Right lobe of liver (tissue), 6 donors: ENCODE results near the gene GTF3C1. TPM values are rescaled to one million over a fixed set of nuclear protein-coding genes. Genes with fewer than 3 reads are reported as not detected.
A peak's percentile ranks its signal among the peaks of the same experiment; 100 is the strongest.

Experiments used
- ATAC-seq, 4 donors: fragments of 200-7000 bp; cut with Tn5 transposase; one replicate each; pipeline ENCODE4 v1.9.1; 2020; ENCODE audit warnings: mild to moderate bottlenecking in 4 of 4, moderate library complexity in 4 of 4
- DNase-seq, 3 donors: peaks; one replicate each; pipeline ENCODE4 v3.0.0-alpha.2; 2020
- H3K27ac ChIP-seq, 3 donors: fragments of 200-600 bp; one replicate each; pipeline ENCODE4 v1.8.0; 2022
- H3K27me3 ChIP-seq, 2 donors: fragments of 200-600 bp; one replicate each; pipeline ENCODE4 v1.8.0; 2022
- H3K36me3 ChIP-seq, 4 donors: fragments of 200-600 bp; sonication (generic) in 1 of 4; one replicate each; pipeline versions ENCODE4 v1.5.1 to v1.8.0; 2017 to 2022; ENCODE audit warnings: control low read depth in 1 of 4
- H3K4me1 ChIP-seq, 4 donors: fragments of 200-600 bp; sonication (generic) in 1 of 4; one replicate each; pipeline versions ENCODE4 v1.5.1 to v1.8.0; 2017 to 2022; ENCODE audit warnings: control low read depth in 1 of 4
- H3K4me3 ChIP-seq, 3 donors: fragments of 200-600 bp; one replicate each; pipeline ENCODE4 v1.8.0; 2022
- H3K9me3 ChIP-seq, 4 donors: fragments of 200-600 bp; sonication (generic) in 1 of 4; one replicate each; pipeline versions ENCODE4 v1.5.1 to v1.8.0; 2017 to 2022; ENCODE audit warnings: control low read depth in 1 of 4
- CTCF ChIP-seq, 4 donors: fragments of 200-600 bp in 3 of 4; fragments of 450-650 bp in 1 of 4; IDR thresholded peaks; one replicate each; pipeline versions ENCODE4 v1.5.1 to v1.8.0; 2016 to 2022; ENCODE audit warnings: antibody characterized with exemption in 4 of 4, mild to moderate bottlenecking in 2 of 4
- POLR2A ChIP-seq: fragments of 450-650 bp; IDR thresholded peaks from one replicate; pipeline ENCODE4 v1.6.1; 2017; ENCODE audit warnings: antibody characterized with exemption, mild to moderate bottlenecking
- WGBS: methylation state at CpG from one replicate; pipeline ENCODE4 v1.1.6; 2018; ENCODE audit warnings: low coverage, low lambda C conversion rate; ENCODE audit not compliant: insufficient coverage; ENCODE audit errors: missing lambda C conversion rate; 5-methylcytosine and 5-hydroxymethylcytosine counted together
- intact Hi-C, 2 donors: fragments of 100-400 bp; cut with DNase I; formaldehyde crosslinking; loops; one replicate each; pipeline versions ENCODE4 v1.11.2 to v1.14.1; 2022
- total RNA-seq, 6 experiments: library from RNA; depleted of rRNA in 2 of 6; stranded (reverse); fragments of >200 nt in 2 of 6; fragmentation: NEBNext Ultra II Directional in 3 of 6; extraction: Animal tissue kit (Norgen Biotek cat#: 25700) in 3 of 6; gene quantifications; one replicate each; pipeline versions ENCODE4 v1.1.0 to v1.2.4, GENCODE V29; 2016 to 2023
- donor health status: DM: no; HTN: yes; CAD: no.
- donor health status: DM: no; HTN: no; CAD: no.
- donor health status: DM: no; HTN: no; CAD: no.
- donor health status: DM: no; HTN: yes; CAD: no.
- donor health status: DM: no; HTN: yes; CAD: no.

The GTF3C1 gene
- total RNA-seq, 6 experiments from 2014 or later = 25.3 to 53.3 (median 26.9) TPM

GRCh38 chr16:27462200-27462845 lies 87.4 kb downstream of the GTF3C1 start:
- Histone ChIP-seq H3K9me3 (no peaks in the 10 kb centered on the region), H3K4me1 (no peaks in the 10 kb centered on the region), H3K36me3 (peaks cover 0 to 66% (median 11%) of the 10 kb centered on the region in 4 donors), H3K4me3 (no peak overlapping the region), H3K27me3 (no peaks in the 10 kb centered on the region), H3K27ac (no peak overlapping the region)
- ATAC-seq = no peak
- intact Hi-C loops = loop anchor here in 1 of 2 donors (10.0 kb wide), 1 partner anchor 298 kb away; no protein-coding TSS in a partner anchor
- no peak for DNase-seq
- 50% methylated on average over 1 of the region's 18 CpGs for WGBS
- TF ChIP-seq CTCF (IDR thresholded peaks at IDR 0.05) = no peak
- no peak for TF ChIP-seq POLR2A

- no peak overlapping the region for H3K27ac ChIP-seq
- DNase-seq (no peak), ATAC-seq (peak in 1 of 4 donors; percentile 2)
- no peak for TF ChIP-seq POLR2A
- no peak for TF ChIP-seq CTCF (IDR thresholded peaks at IDR 0.05)
- H3K4me3 ChIP-seq = no peak overlapping the region
- H3K27me3 ChIP-seq = no peaks in the 10 kb centered on the region
- intact Hi-C loops = loop anchor here in 1 of 2 donors (10.0 kb wide), 1 partner anchor 297 kb away; no protein-coding TSS in a partner anchor
- WGBS = 75% methylated on average over 2 of the region's 16 CpGs
- H3K9me3 ChIP-seq = no peaks in the 10 kb centered on the region
- peaks cover 0 to 59% (median 7%) of the 10 kb centered on the region in 4 donors for H3K36me3 ChIP-seq
- H3K4me1 ChIP-seq = no peaks in the 10 kb centered on the region
These were observed 88.1 kb downstream of the GTF3C1 start for GRCh38 chr16:27461483-27462171.

- H3K9me3 ChIP-seq = no peaks in the 10 kb centered on the region
- H3K4me3 ChIP-seq = no peak overlapping the region
- H3K36me3 ChIP-seq = peaks cover 0 to 51% (median 7%) of the 10 kb centered on the region in 4 donors
- H3K4me1 ChIP-seq = no peaks in the 10 kb centered on the region
- DNase-seq (no peak), ATAC-seq (no peak)
- H3K27ac ChIP-seq = no peak overlapping the region
- no peak for TF ChIP-seq CTCF (IDR thresholded peaks at IDR 0.05)
- TF ChIP-seq POLR2A = no peak
- 100% methylated on average over 2 of the region's 20 CpGs for WGBS
- intact Hi-C loops = loop anchor here in 1 of 2 donors (10.0 kb wide), 1 partner anchor 296 kb away; no protein-coding TSS in a partner anchor
- no peaks in the 10 kb centered on the region for H3K27me3 ChIP-seq
These were observed 88.8 kb downstream of the GTF3C1 start for GRCh38 chr16:27460663-27461482.

- H3K4me1 ChIP-seq = no peaks in the 10 kb centered on the region
- intact Hi-C loops = loop anchor here in 1 of 2 donors (10.0 kb wide), 1 partner anchor 295 kb away; no protein-coding TSS in a partner anchor
- ATAC-seq (no peak), DNase-seq (no peak)
- TF ChIP-seq POLR2A (no peak), CTCF (IDR thresholded peaks at IDR 0.05) (no peak)
- H3K4me3 ChIP-seq = no peak overlapping the region
- no peak overlapping the region for H3K27ac ChIP-seq
- peaks cover 0 to 44% (median 7%) of the 10 kb centered on the region in 4 donors for H3K36me3 ChIP-seq
- H3K9me3 ChIP-seq = no peaks in the 10 kb centered on the region
- H3K27me3 ChIP-seq = no peaks in the 10 kb centered on the region
- WGBS = 60% methylated on average over 1 of the region's 4 CpGs
These were observed 89.5 kb downstream of the GTF3C1 start for GRCh38 chr16:27460213-27460612.
